Mesenchymal stem cell (in vitro differentiated cells and primary cell): ENCODE data around the gene SCO2.
A peak's percentile ranks its signal among the peaks of the same experiment; 100 is the strongest.

Experiments
- DNase-seq: peaks from one replicate; pipeline ENCODE4 v3.0.0-alpha.2; 2013
- H2AFZ ChIP-seq: one replicate; pipeline ENCODE4 v1.6.1; 2013; ENCODE audit warnings: low read depth, mild to moderate bottlenecking, control low read depth, inconsistent platforms, low read length, moderate library complexity
- H2AK5ac ChIP-seq: 2 replicates; pipeline ENCODE4 v1.6.1; 2013; ENCODE audit warnings: low read length, moderate library complexity, mild to moderate bottlenecking, inconsistent platforms; ENCODE audit not compliant: severe bottlenecking
- H2BK120ac ChIP-seq: one replicate; pipeline ENCODE4 v1.6.1; 2013; ENCODE audit warnings: low read depth, mild to moderate bottlenecking, inconsistent platforms, low read length, moderate library complexity
- H2BK12ac ChIP-seq, 2 experiments: one replicate each; pipeline ENCODE4 v1.6.1; 2013; ENCODE audit warnings: inconsistent platforms in 2 of 2, low read length in 2 of 2, mild to moderate bottlenecking in 2 of 2, moderate library complexity in 2 of 2, control low read depth in 1 of 2
- H2BK15ac ChIP-seq: one replicate; pipeline ENCODE4 v1.6.1; 2013; ENCODE audit warnings: mild to moderate bottlenecking, low read depth, inconsistent platforms; ENCODE audit not compliant: poor library complexity, severe bottlenecking
- H2BK5ac ChIP-seq: 2 replicates; pipeline ENCODE4 v1.6.1; 2013; ENCODE audit warnings: low read depth, mild to moderate bottlenecking, low read length, control low read depth, inconsistent platforms; ENCODE audit not compliant: poor library complexity, severe bottlenecking
- H3K14ac ChIP-seq, 2 experiments: one replicate each; pipeline ENCODE4 v1.6.1; 2013; ENCODE audit warnings: inconsistent platforms in 2 of 2, low read length in 2 of 2, control low read depth in 1 of 2, mild to moderate bottlenecking in 1 of 2, moderate library complexity in 1 of 2
- H3K18ac ChIP-seq, 2 experiments: one replicate each; pipeline ENCODE4 v1.6.1; 2013; ENCODE audit warnings: inconsistent platforms in 2 of 2, low read length in 2 of 2, control low read depth in 1 of 2, low read depth in 1 of 2, mild to moderate bottlenecking in 1 of 2
- H3K23ac ChIP-seq, 2 experiments: one replicate each; pipeline ENCODE4 v1.6.1; 2013; ENCODE audit warnings: inconsistent platforms in 2 of 2, low read length in 2 of 2, mild to moderate bottlenecking in 2 of 2, moderate library complexity in 2 of 2, control low read depth in 1 of 2
- H3K27ac ChIP-seq: 2 replicates; pipeline ENCODE4 v1.5.1; 2013; ENCODE audit warnings: mild to moderate bottlenecking, moderate library complexity, low read length, control low read depth, inconsistent platforms; ENCODE audit not compliant: poor library complexity, severe bottlenecking
- H3K27me3 ChIP-seq, 2 experiments: 2 replicates each; pipeline versions ENCODE4 v1.6.1 to v1.7.0; 2013; ENCODE audit warnings: low read length in 2 of 2, mild to moderate bottlenecking in 2 of 2, moderate library complexity in 2 of 2, control low read depth in 1 of 2, inconsistent platforms in 1 of 2; ENCODE audit not compliant: control insufficient read depth in 1 of 2, insufficient read depth in 1 of 2
- H3K36me3 ChIP-seq, 2 experiments: 2 replicates each; pipeline versions ENCODE4 v1.6.1 to v1.7.0; 2013; ENCODE audit warnings: low read length in 2 of 2, control low read depth in 1 of 2, inconsistent platforms in 1 of 2, low read depth in 1 of 2, mild to moderate bottlenecking in 1 of 2; ENCODE audit not compliant: insufficient read depth in 2 of 2, control insufficient read depth in 1 of 2
- H3K4ac ChIP-seq, 2 experiments: one replicate each; pipeline ENCODE4 v1.6.1; 2013; ENCODE audit warnings: inconsistent platforms in 2 of 2, low read length in 2 of 2, mild to moderate bottlenecking in 2 of 2, moderate library complexity in 2 of 2, control low read depth in 1 of 2, low read depth in 1 of 2
- H3K4me1 ChIP-seq: 2 replicates; pipeline ENCODE4 v1.6.1; 2013; ENCODE audit warnings: low read depth, low read length, control low read depth; ENCODE audit not compliant: control insufficient read depth, insufficient read depth
- H3K4me2 ChIP-seq: 2 replicates; pipeline ENCODE4 v1.6.1; 2013; ENCODE audit warnings: low read length, mild to moderate bottlenecking, inconsistent platforms; ENCODE audit not compliant: poor library complexity, severe bottlenecking
- H3K4me3 ChIP-seq, 2 experiments: 2 replicates each; pipeline versions ENCODE4 v1.5.1 to v1.7.0; 2013; ENCODE audit warnings: low read length in 2 of 2, mild to moderate bottlenecking in 2 of 2, control low read depth in 1 of 2, low read depth in 1 of 2; ENCODE audit not compliant: insufficient read depth in 1 of 2
- H3K79me1 ChIP-seq: replicated peaks from 2 replicates; pipeline ENCODE4 v1.6.1; 2013; ENCODE audit warnings: mild to moderate bottlenecking, control low read depth, low read length, inconsistent platforms; ENCODE audit not compliant: poor library complexity, severe bottlenecking
- H3K9ac ChIP-seq: 2 replicates; pipeline ENCODE4 v1.7.0; 2013; ENCODE audit warnings: mild to moderate bottlenecking, low read length, moderate library complexity
- H3K9me3 ChIP-seq: 2 replicates; pipeline ENCODE4 v1.7.0; 2013; ENCODE audit warnings: mild to moderate bottlenecking, low read length; ENCODE audit not compliant: control insufficient read depth
- H4K8ac ChIP-seq: one replicate; pipeline ENCODE4 v1.6.1; 2013; ENCODE audit warnings: inconsistent platforms, mild to moderate bottlenecking, low read length, moderate library complexity
- H4K91ac ChIP-seq: one replicate; pipeline ENCODE4 v1.6.1; 2013; ENCODE audit warnings: mild to moderate bottlenecking, low read length, inconsistent platforms
- WGBS: methylation state at CpG from one replicate; pipeline ENCODE4 v1.1.7; 2013; ENCODE audit warnings: mixed read lengths; 5-methylcytosine and 5-hydroxymethylcytosine counted together

The SCO2 gene

DNA sequence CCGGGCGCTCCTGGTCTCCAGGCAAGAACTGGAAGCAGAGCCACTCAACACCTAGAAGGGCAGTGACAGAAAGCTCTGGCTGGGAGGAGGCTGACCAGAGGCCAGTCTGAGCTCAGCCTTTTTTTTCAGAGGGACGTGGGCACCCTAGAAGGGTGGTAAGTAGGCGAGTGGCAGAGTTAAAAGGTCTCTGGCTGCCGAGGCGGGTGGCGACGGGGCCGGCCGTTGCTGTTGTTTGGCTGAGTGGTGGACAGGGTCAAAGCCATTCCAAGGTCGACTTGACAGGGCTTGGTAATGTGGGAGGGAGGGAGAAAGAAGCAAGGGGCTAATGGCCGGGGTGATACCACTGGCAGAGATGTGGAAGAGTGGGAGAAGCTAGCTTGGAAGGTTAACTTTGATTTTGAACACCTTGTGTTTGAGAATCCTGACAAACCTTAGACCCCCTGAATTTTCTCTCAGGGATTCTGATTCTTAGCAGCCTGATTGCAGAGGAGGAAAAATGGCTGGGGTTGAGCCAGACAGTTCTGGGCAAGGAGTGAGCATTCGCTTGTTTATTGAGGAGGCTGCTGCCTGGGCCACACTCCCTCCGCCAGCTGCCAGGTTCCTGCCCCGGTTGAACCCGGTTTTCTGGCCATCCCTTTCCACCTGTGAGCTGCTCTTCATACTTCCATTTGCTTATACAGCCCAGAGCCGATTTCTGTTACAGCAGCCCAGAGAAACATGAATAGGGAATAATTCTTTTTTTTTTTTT lies 38.2 kb upstream of the SCO2 start:
- Histone ChIP-seq H4K91ac (no peak overlapping the region), H3K18ac (no peak overlapping the region), H3K9me3 (no peaks in the 10 kb centered on the region), H2BK12ac (no peak overlapping the region), H2AK5ac (no peak overlapping the region), H3K4me3 (peak overlapping the region; percentile 55 to 97), H2BK15ac (peak overlapping the region; percentile 63), H4K8ac (peak overlapping the region; percentile 8), H3K79me1 (peaks cover 1% of the 10 kb centered on the region), H3K9ac (peak overlapping the region; percentile 75), H3K23ac (no peak overlapping the region), H2BK120ac (no peak overlapping the region), H3K4me1 (peaks cover 9% of the 10 kb centered on the region), H3K4ac (peak overlapping the region in 1 of 2 experiments; percentile 9), H2BK5ac (no peak overlapping the region), H2AFZ (peak overlapping the region; percentile 46), H3K27ac (no peak overlapping the region), H3K4me2 (peak overlapping the region; percentile 98), H3K36me3 (peaks cover 0 to 12% of the 10 kb centered on the region in 2 experiments), H3K14ac (no peak overlapping the region), H3K27me3 (peaks cover 4 to 10% of the 10 kb centered on the region in 2 experiments)
- WGBS: 33% methylated on average over 16 of the region's 17 CpGs
- no peak for DNase-seq

GRCh38 chr22:50562523-50563412 lies 37.4 kb upstream of the SCO2 start, which contains the start of gene SYCE3:
SYCE3 (minus strand) TSS chr22:50562919; CDS start chr22:50556405, 6,514 bp downstream.
- Histone ChIP-seq H3K18ac (peak within 1 kb of the TSS in 1 of 2 experiments; percentile 85), H3K4ac (peak within 1 kb of the TSS in 1 of 2 experiments; percentile 9), H3K36me3 (peaks cover 0 to 6% of the 10 kb centered on the region in 2 experiments), H2BK12ac (peak within 1 kb of the TSS in 1 of 2 experiments; percentile 54), H2BK120ac (peak within 1 kb of the TSS; percentile 81), H4K8ac (peak within 1 kb of the TSS; percentile 88), H3K27me3 (peaks cover 9 to 13% of the 10 kb centered on the region in 2 experiments), H3K27ac (no peak within 1 kb of the TSS), H3K14ac (no peak within 1 kb of the TSS), H3K4me3 (peak within 1 kb of the TSS; percentile 55 to 97), H2BK5ac (no peak within 1 kb of the TSS), H3K9ac (peak within 1 kb of the TSS; percentile 75), H3K79me1 (peaks cover 1% of the 10 kb centered on the region), H4K91ac (no peak within 1 kb of the TSS), H2BK15ac (peak within 1 kb of the TSS; percentile 99), H2AK5ac (no peak within 1 kb of the TSS), H2AFZ (peak within 1 kb of the TSS; percentile 46), H3K9me3 (no peaks in the 10 kb centered on the region), H3K4me1 (peaks cover 9% of the 10 kb centered on the region), H3K4me2 (peak within 1 kb of the TSS; percentile 98), H3K23ac (no peak within 1 kb of the TSS)
- WGBS: under 1% methylated on average over 47 of the region's 61 CpGs
- peak; percentile 92 for DNase-seq

DNA sequence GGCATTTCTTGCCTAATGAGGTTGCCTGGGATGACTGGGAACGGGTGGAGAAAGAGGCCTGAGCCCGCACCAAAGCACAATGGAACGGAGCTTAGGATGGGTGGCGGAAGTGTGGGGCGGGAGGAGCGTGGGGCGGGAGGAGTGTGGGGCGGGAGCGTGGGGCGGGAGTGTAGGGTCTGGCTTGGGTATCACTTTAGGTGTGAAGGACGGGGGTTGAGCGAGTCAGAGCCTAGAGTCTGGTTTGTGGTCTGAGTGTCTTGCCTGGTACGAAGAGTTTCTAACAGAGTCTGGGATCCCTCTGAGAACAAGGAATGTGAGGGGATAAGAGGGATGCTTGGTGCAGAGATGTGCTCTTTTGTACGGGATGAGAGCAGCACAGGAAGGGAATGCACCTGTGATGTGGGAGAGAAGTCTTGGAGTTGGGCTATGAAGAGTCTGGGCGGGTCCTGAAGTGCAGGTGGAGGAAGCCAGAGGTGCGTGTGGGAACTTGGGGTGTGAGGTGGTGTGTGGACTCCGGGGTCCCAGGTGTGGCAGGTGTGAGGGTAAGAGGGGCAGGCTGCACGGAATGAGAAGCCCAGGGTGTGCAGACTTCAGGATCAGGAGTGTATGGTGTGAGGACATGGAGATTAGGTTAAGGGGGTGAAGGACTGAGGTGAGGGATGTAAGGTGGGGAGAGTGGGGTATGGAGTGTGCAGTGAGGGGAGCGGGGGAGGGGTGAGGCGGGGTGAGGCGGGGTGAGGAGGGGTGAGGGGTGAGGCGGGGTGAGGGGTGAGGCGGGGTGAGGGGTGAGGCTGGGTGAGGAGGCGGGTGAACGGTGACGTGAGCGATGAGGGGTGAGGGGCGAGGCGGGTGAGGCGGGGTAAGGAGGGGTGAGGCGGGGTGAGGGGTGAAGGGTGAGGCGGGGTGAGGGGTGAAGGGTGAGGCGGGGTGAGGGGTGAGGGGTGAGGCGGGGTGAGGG lies 36.3 kb upstream of the SCO2 start:
- no peak overlapping the region for H3K4me2 ChIP-seq
- peaks cover 13 to 14% of the 10 kb centered on the region in 2 experiments for H3K27me3 ChIP-seq
- H2BK120ac ChIP-seq: no peak overlapping the region
- H2BK5ac ChIP-seq: no peak overlapping the region
- H2AK5ac ChIP-seq: no peak overlapping the region
- no peak overlapping the region for H4K8ac ChIP-seq
- no peak for DNase-seq
- 73% methylated on average over 19 of the region's 34 CpGs for WGBS
- H3K4me3 ChIP-seq: no peak overlapping the region
- no peaks in the 10 kb centered on the region for H3K9me3 ChIP-seq
- H3K4ac ChIP-seq: no peak overlapping the region
- no peak overlapping the region for H3K18ac ChIP-seq
- H3K79me1 ChIP-seq: peaks cover 1% of the 10 kb centered on the region
- no peak overlapping the region for H2BK15ac ChIP-seq
- H4K91ac ChIP-seq: no peak overlapping the region
- H2BK12ac ChIP-seq: peak overlapping the region in 1 of 2 experiments; percentile 54
- H2AFZ ChIP-seq: no peak overlapping the region
- H3K9ac ChIP-seq: no peak overlapping the region
- H3K27ac ChIP-seq: no peak overlapping the region
- peaks cover 9% of the 10 kb centered on the region for H3K4me1 ChIP-seq
- H3K14ac ChIP-seq: no peak overlapping the region
- no peak overlapping the region for H3K23ac ChIP-seq
- no peaks in the 10 kb centered on the region for H3K36me3 ChIP-seq
